Measurements from ENCODE around the gene AP1G2. TPM values are rescaled to one million over a fixed set of nuclear protein-coding genes. Genes with fewer than 3 reads are reported as not detected.

Gene AP1G2
- total and polyA plus RNA-seq, 12 donors = 6.6 to 58.5 (median 10.8) TPM

GRCh38 chr14:23548351-23549318 is 19.0 kb downstream of the AP1G2 start:
- Histone ChIP-seq H3K4me3 (no peak overlapping the region), H3K9me3 (no peaks in the 10 kb centered on the region), H3K27me3 (peaks cover 0 to 11% (median 0%) of the 10 kb centered on the region in 7 donors), H3K4me1 (peaks cover 0 to 39% (median 19%) of the 10 kb centered on the region in 9 donors), H3K27ac (no peak overlapping the region), H3K36me3 (no peaks in the 10 kb centered on the region)
- intact Hi-C loops (cut with DNase I) = no loop called here
- no peak for TF ChIP-seq CTCF (IDR thresholded peaks at IDR 0.05)
- no peak for ATAC-seq
- no peak for DNase-seq
- 57 to 61% methylated on average over 18 of the region's 18 CpGs for WGBS, 2 donors

GRCh38 chr14:23547924-23548323 is 19.7 kb downstream of the AP1G2 start:
- no peak for TF ChIP-seq CTCF (IDR thresholded peaks at IDR 0.05)
- ATAC-seq (no peak), DNase-seq (no peak)
- Histone ChIP-seq H3K4me3 (no peak overlapping the region), H3K27ac (no peak overlapping the region), H3K36me3 (no peaks in the 10 kb centered on the region), H3K27me3 (peaks cover 0 to 11% (median 0%) of the 10 kb centered on the region in 7 donors), H3K9me3 (no peaks in the 10 kb centered on the region), H3K4me1 (peaks cover 0 to 39% (median 19%) of the 10 kb centered on the region in 9 donors)
- intact Hi-C loops (cut with DNase I) = no loop called here
- 77 to 83% methylated on average over 2 of the region's 2 CpGs for WGBS, 2 donors

GRCh38 chr14:23546450-23547035 is 21.0 kb downstream of the AP1G2 start:
- DNase-seq = no peak
- H3K36me3 ChIP-seq = no peaks in the 10 kb centered on the region
- H3K9me3 ChIP-seq = no peaks in the 10 kb centered on the region
- intact Hi-C loops (cut with DNase I) = no loop called here
- H3K4me1 ChIP-seq = peaks cover 0 to 34% (median 19%) of the 10 kb centered on the region in 9 donors
- peak overlapping the region in 2 of 10 donors; percentile 74 for H3K27ac ChIP-seq
- H3K4me3 ChIP-seq = no peak overlapping the region
- TF ChIP-seq CTCF (IDR thresholded peaks at IDR 0.05) = no peak
- ATAC-seq = no peak
- H3K27me3 ChIP-seq = peaks cover 0 to 11% (median 0%) of the 10 kb centered on the region in 7 donors
- WGBS, 2 donors = 69 to 77% methylated on average over 10 of the region's 10 CpGs

GRCh38 chr14:23545740-23546365 is 21.7 kb downstream of the AP1G2 start:
- Histone ChIP-seq H3K4me1 (peaks cover 0 to 32% (median 19%) of the 10 kb centered on the region in 9 donors), H3K9me3 (no peaks in the 10 kb centered on the region), H3K4me3 (no peak overlapping the region), H3K36me3 (no peaks in the 10 kb centered on the region), H3K27me3 (peaks cover 0 to 9% (median 0%) of the 10 kb centered on the region in 7 donors), H3K27ac (peak overlapping the region in 9 of 10 donors; percentile 22 to 77 (median 65))
- DNase-seq (no peak), ATAC-seq (no peak)
- 76 to 82% methylated on average over 4 of the region's 4 CpGs for WGBS, 2 donors
- intact Hi-C loops (cut with DNase I) = no loop called here
- TF ChIP-seq CTCF (IDR thresholded peaks at IDR 0.05) = no peak

Measured in heart right ventricle (tissue), 16 donors.